ENCODE measurements around the gene SMAD7. TPM values are rescaled to one million over a fixed set of nuclear protein-coding genes. Genes with fewer than 3 reads are reported as not detected.
"Not testable (repeated sequence)": the region's sequence is repeated elsewhere in the genome, so short reads cannot be mapped to it uniquely, and the experiment has no call there.

Gene SMAD7
- total and polyA plus RNA-seq, 2 donors: 7.8 to 9.3 TPM

GRCh38 chr18:48875942-48876511 lies 74.7 kb downstream of the SMAD7 start:
- Histone ChIP-seq H3K4me3 (ENCODE audit: low read length in 2 of 2) (no peak overlapping the region), H3K27me3 (ENCODE audit: control insufficient read depth in 2 of 2, insufficient read depth in 1 of 2, low read length in 1 of 2) (peaks cover 0 to 13% of the 10 kb centered on the region in 2 donors), H3K9me3 (ENCODE audit: control insufficient read depth in 2 of 2, insufficient read depth in 1 of 2, low read length in 1 of 2) (no peaks in the 10 kb centered on the region), H3K4me1 (ENCODE audit: control insufficient read depth in 2 of 2, insufficient read depth in 2 of 2, low read length in 2 of 2) (peaks cover 0 to 2% of the 10 kb centered on the region in 2 donors), H3K27ac (ENCODE audit: low read depth in 1 of 2, low read length in 1 of 2) (no peak overlapping the region), H3K36me3 (ENCODE audit: control insufficient read depth in 2 of 2, insufficient read depth in 2 of 2, low read length in 1 of 2) (no peaks in the 10 kb centered on the region)
- DNase-seq (ENCODE audit: low read depth in 6 of 9, low spot score in 9 of 9): no peak
- 76% methylated on average over 15 of the region's 15 CpGs for WGBS

DNA sequence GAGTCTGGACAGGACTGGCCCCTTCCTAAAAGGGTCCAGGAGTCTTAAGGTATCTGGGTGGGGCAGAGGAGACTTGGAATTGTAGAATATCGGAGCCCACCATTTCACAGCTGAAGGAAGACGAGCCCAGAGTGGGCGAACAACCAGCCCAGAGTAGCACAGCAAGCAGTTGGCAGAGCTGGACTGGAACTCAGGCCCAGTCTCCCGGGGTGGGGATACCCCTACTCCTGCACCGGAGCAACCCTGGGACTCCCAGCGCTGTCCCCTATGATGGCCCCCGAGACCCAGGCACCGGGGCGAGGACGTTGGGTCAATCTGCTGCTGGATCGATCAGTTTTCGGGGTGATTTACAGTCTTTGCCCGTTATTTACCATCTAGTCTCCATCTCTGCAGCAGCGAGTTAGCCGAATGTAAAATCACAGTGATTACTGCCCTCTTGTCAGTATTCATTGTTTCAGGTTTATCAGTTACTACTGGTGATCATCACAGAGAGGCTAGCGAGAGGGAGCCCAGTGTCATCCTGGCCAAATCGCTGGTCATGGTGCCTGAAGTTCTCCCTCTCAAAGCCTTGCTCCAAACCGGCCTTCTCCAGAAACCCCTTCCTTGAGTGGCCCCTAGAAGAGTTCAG lies 75.3 kb downstream of the SMAD7 start:
- WGBS: 89% methylated on average over 18 of the region's 18 CpGs
- H3K4me1 ChIP-seq (ENCODE audit: control insufficient read depth in 2 of 2, insufficient read depth in 2 of 2, low read length in 2 of 2): peaks cover 0 to 2% of the 10 kb centered on the region in 2 donors
- H3K27ac ChIP-seq (ENCODE audit: low read depth in 1 of 2, low read length in 1 of 2): no peak overlapping the region
- H3K9me3 ChIP-seq (ENCODE audit: control insufficient read depth in 2 of 2, insufficient read depth in 1 of 2, low read length in 1 of 2): no peaks in the 10 kb centered on the region
- DNase-seq (ENCODE audit: low read depth in 6 of 9, low spot score in 9 of 9): no peak
- H3K36me3 ChIP-seq (ENCODE audit: control insufficient read depth in 2 of 2, insufficient read depth in 2 of 2, low read length in 1 of 2): no peaks in the 10 kb centered on the region
- H3K27me3 ChIP-seq (ENCODE audit: control insufficient read depth in 2 of 2, insufficient read depth in 1 of 2, low read length in 1 of 2): peaks cover 0 to 13% of the 10 kb centered on the region in 2 donors
- H3K4me3 ChIP-seq (ENCODE audit: low read length in 2 of 2): no peak overlapping the region

DNA sequence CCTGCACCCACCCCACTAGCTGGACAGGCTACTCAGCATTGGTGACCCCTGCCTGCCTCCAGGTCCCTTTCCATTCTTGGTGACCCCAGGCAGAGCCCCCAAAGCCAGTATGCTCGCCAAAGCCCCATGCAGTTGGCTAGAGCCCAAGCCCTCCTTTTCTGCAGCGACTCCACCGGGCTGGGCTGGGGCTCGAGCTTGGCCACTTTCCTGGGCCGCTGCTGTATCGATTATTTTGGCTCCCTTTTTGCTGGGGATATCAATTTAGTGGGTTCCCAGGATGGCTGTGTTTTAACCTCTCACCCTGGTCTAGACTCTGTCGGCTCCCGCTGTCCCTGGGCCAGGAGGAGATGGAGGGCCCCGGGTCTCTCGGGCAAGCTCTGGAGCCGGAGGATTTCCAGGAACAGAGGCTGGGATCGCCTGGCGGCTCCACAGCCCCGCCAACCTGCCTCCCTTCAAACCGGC lies 76.0 kb downstream of the SMAD7 start:
- Histone ChIP-seq H3K9me3 (ENCODE audit: control insufficient read depth in 2 of 2, insufficient read depth in 1 of 2, low read length in 1 of 2) (no peaks in the 10 kb centered on the region), H3K27ac (ENCODE audit: low read depth in 1 of 2, low read length in 1 of 2) (no peak overlapping the region), H3K4me3 (ENCODE audit: low read length in 2 of 2) (no peak overlapping the region), H3K4me1 (ENCODE audit: control insufficient read depth in 2 of 2, insufficient read depth in 2 of 2, low read length in 2 of 2) (peaks cover 0 to 2% of the 10 kb centered on the region in 2 donors), H3K36me3 (ENCODE audit: control insufficient read depth in 2 of 2, insufficient read depth in 2 of 2, low read length in 1 of 2) (no peaks in the 10 kb centered on the region), H3K27me3 (ENCODE audit: control insufficient read depth in 2 of 2, insufficient read depth in 1 of 2, low read length in 1 of 2) (peaks cover 0 to 13% of the 10 kb centered on the region in 2 donors)
- no peak for DNase-seq (ENCODE audit: low read depth in 6 of 9, low spot score in 9 of 9)
- 97% methylated on average over 15 of the region's 15 CpGs for WGBS

- DNase-seq (ENCODE audit: low read depth in 6 of 9, low spot score in 9 of 9): no peak
- 96% methylated on average over 5 of the region's 5 CpGs for WGBS
- peaks cover 0 to under 1% of the 10 kb centered on the region in 2 donors for H3K4me1 ChIP-seq (ENCODE audit: control insufficient read depth in 2 of 2, insufficient read depth in 2 of 2, low read length in 2 of 2)
- no peak overlapping the region for H3K4me3 ChIP-seq (ENCODE audit: low read length in 2 of 2)
- H3K9me3 ChIP-seq (ENCODE audit: control insufficient read depth in 2 of 2, insufficient read depth in 1 of 2, low read length in 1 of 2): no peaks in the 10 kb centered on the region
- H3K36me3 ChIP-seq (ENCODE audit: control insufficient read depth in 2 of 2, insufficient read depth in 2 of 2, low read length in 1 of 2): no peaks in the 10 kb centered on the region
- H3K27me3 ChIP-seq (ENCODE audit: control insufficient read depth in 2 of 2, insufficient read depth in 1 of 2, low read length in 1 of 2): peaks cover 0 to 12% of the 10 kb centered on the region in 2 donors
- no peak overlapping the region for H3K27ac ChIP-seq (ENCODE audit: low read depth in 1 of 2, low read length in 1 of 2)
These were observed 76.5 kb downstream of the SMAD7 start for GRCh38 chr18:48874233-48874632.

- no peak for DNase-seq (ENCODE audit: low read depth in 6 of 9, low spot score in 9 of 9)
- 94% methylated on average over 20 of the region's 20 CpGs for WGBS
- H3K27ac ChIP-seq (ENCODE audit: low read depth in 1 of 2, low read length in 1 of 2): no peak overlapping the region
- H3K36me3 ChIP-seq (ENCODE audit: control insufficient read depth in 2 of 2, insufficient read depth in 2 of 2, low read length in 1 of 2): no peaks in the 10 kb centered on the region
- H3K4me3 ChIP-seq (ENCODE audit: low read length in 2 of 2): no peak overlapping the region
- no peaks in the 10 kb centered on the region for H3K9me3 ChIP-seq (ENCODE audit: control insufficient read depth in 2 of 2, insufficient read depth in 1 of 2, low read length in 1 of 2)
- H3K27me3 ChIP-seq (ENCODE audit: control insufficient read depth in 2 of 2, insufficient read depth in 1 of 2, low read length in 1 of 2): no peaks in the 10 kb centered on the region
- H3K4me1 ChIP-seq (ENCODE audit: control insufficient read depth in 2 of 2, insufficient read depth in 2 of 2, low read length in 2 of 2): peaks cover 0 to 2% of the 10 kb centered on the region in 2 donors
These were observed 78.3 kb downstream of the SMAD7 start for GRCh38 chr18:48872234-48873145.

- Histone ChIP-seq H3K9me3 (ENCODE audit: control insufficient read depth in 2 of 2, insufficient read depth in 1 of 2, low read length in 1 of 2) (no peaks in the 10 kb centered on the region), H3K4me1 (ENCODE audit: control insufficient read depth in 2 of 2, insufficient read depth in 2 of 2, low read length in 2 of 2) (peaks cover 0 to 2% of the 10 kb centered on the region in 2 donors), H3K4me3 (ENCODE audit: low read length in 2 of 2) (no peak overlapping the region), H3K27me3 (ENCODE audit: control insufficient read depth in 2 of 2, insufficient read depth in 1 of 2, low read length in 1 of 2) (no peaks in the 10 kb centered on the region), H3K27ac (ENCODE audit: low read depth in 1 of 2, low read length in 1 of 2) (no peak overlapping the region), H3K36me3 (ENCODE audit: control insufficient read depth in 2 of 2, insufficient read depth in 2 of 2, low read length in 1 of 2) (no peaks in the 10 kb centered on the region)
- no peak for DNase-seq (ENCODE audit: low read depth in 6 of 9, low spot score in 9 of 9)
- WGBS: 94% methylated on average over 23 of the region's 23 CpGs
These were observed 79.2 kb downstream of the SMAD7 start for GRCh38 chr18:48871391-48872166.

- not testable (repeated sequence) for H3K27ac ChIP-seq (ENCODE audit: low read depth in 1 of 2, low read length in 1 of 2); H3K4me1 ChIP-seq (ENCODE audit: control insufficient read depth in 2 of 2, insufficient read depth in 2 of 2, low read length in 2 of 2); H3K9me3 ChIP-seq (ENCODE audit: control insufficient read depth in 2 of 2, insufficient read depth in 1 of 2, low read length in 1 of 2); H3K4me3 ChIP-seq (ENCODE audit: low read length in 2 of 2); H3K36me3 ChIP-seq (ENCODE audit: control insufficient read depth in 2 of 2, insufficient read depth in 2 of 2, low read length in 1 of 2); H3K27me3 ChIP-seq (ENCODE audit: control insufficient read depth in 2 of 2, insufficient read depth in 1 of 2, low read length in 1 of 2); DNase-seq (ENCODE audit: low read depth in 6 of 9, low spot score in 9 of 9)
- WGBS: 96% methylated on average over 13 of the region's 13 CpGs
These were observed 79.8 kb downstream of the SMAD7 start for GRCh38 chr18:48870926-48871325.

Data from thymus (tissue), 11 donors.